GM19397 (cell line): ENCODE data around the gene OR1F1.
"Not testable (repeated sequence)": the region's sequence is repeated elsewhere in the genome, so short reads cannot be mapped to it uniquely, and the experiment has no call there.

ENCODE experiments used
- ATAC-seq: cut with Tn5 transposase; IDR thresholded peaks from one replicate; pipeline ENCODE4 v1.9.1; 2021; ENCODE audit warnings: mild to moderate bottlenecking, moderate library complexity; ENCODE audit not compliant: unreplicated experiment

Gene OR1F1

GRCh38 chr16:3195975-3196374 is 8.0 kb downstream of the OR1F1 start:
- no peak for ATAC-seq

- ATAC-seq = not testable (repeated sequence)
Observed at GRCh38 chr16:3197694-3198333, 9.8 kb downstream of the OR1F1 start.

GRCh38 chr16:3198334-3199072 is 10.5 kb downstream of the OR1F1 start:
- no peak for ATAC-seq

GRCh38 chr16:3202903-3203539 is 15.0 kb downstream of the OR1F1 start:
- ATAC-seq = no peak

GRCh38 chr16:3205939-3206338 is 17.9 kb downstream of the OR1F1 start:
- not testable (repeated sequence) for ATAC-seq

GRCh38 chr16:3207086-3207953 is 19.3 kb downstream of the OR1F1 start:
- no peak for ATAC-seq

GRCh38 chr16:3212006-3212405 is 24.0 kb downstream of the OR1F1 start:
- ATAC-seq = no peak

- ATAC-seq = no peak
Observed at GRCh38 chr16:3212567-3212966, 24.6 kb downstream of the OR1F1 start.

GRCh38 chr16:3214904-3215600 is 27.0 kb downstream of the OR1F1 start:
- no peak for ATAC-seq

GRCh38 chr16:3215601-3216262 is 27.7 kb downstream of the OR1F1 start:
- ATAC-seq = no peak

GRCh38 chr16:3216263-3216640 is 28.2 kb downstream of the OR1F1 start:
- no peak for ATAC-seq

GRCh38 chr16:3220839-3221238 is 32.8 kb downstream of the OR1F1 start:
- ATAC-seq = no peak

GRCh38 chr16:3223913-3224515 is 36.0 kb downstream of the OR1F1 start:
- no peak for ATAC-seq

- peak; percentile 17 for ATAC-seq
Observed at GRCh38 chr16:3234543-3234856, 46.5 kb downstream of the OR1F1 start.

GRCh38 chr16:3234857-3235561 is 47.0 kb downstream of the OR1F1 start, which contains the start of gene ZNF200:
ZNF200 (minus strand) TSS chr16:3235158; CDS start chr16:3233755, 1,403 bp downstream.
- peak; percentile 90 for ATAC-seq

GRCh38 chr16:3235856-3236669 is 48.1 kb downstream of the OR1F1 start:
- no peak for ATAC-seq

- no peak for ATAC-seq
Observed at GRCh38 chr16:3241761-3242160, 53.8 kb downstream of the OR1F1 start.

GRCh38 chr16:3242709-3243108 is 54.7 kb downstream of the OR1F1 start:
- no peak for ATAC-seq
